ENCODE measurements around the gene ADGRF3. TPM values are rescaled to one million over a fixed set of nuclear protein-coding genes. Genes with fewer than 3 reads are reported as not detected.

Gene ADGRF3
- total and polyA plus RNA-seq, 10 of the 15 experiments (the other 5 are each of a cell fraction or from before 2014, with no cell fraction given) = 0.03 to 3.1 (median 0.84) TPM

DNA sequence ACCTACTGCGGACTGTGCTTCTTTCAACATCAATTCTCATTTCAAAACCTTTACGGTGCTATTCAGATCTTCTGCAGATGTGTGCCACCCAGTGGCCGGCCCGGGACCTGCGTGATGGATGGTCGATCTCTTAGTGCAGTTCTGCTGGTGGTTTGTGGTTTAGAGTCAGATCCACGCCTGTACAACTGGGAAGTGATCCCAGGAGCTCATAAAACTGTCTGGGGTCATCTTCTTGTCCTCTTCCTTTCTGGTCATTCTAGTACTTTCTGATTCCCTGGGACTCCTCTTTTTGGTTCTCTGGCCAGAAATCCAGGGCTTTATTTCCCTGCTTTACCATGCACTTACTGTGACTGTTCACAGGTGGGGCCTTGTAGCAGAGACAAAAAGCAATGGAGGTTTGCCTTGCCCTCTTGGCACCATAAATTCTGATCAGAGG, 16.5 kb downstream of the ADGRF3 start (continued):
- TF ChIP-seq, protein P1, sequence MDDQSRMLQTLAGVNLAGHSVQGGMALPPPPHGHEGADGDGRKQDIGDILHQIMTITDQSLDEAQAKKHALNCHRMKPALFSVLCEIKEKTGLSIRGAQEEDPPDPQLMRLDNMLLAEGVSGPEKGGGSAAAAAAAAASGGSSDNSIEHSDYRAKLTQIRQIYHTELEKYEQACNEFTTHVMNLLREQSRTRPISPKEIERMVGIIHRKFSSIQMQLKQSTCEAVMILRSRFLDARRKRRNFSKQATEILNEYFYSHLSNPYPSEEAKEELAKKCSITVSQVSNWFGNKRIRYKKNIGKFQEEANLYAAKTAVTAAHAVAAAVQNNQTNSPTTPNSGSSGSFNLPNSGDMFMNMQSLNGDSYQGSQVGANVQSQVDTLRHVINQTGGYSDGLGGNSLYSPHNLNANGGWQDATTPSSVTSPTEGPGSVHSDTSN (IDR thresholded peaks at IDR 0.05; ENCODE audit: insufficient replicate concordance, low read depth, low read length) = no peak
- TF ChIP-seq RUNX3 (IDR thresholded peaks at IDR 0.05; ENCODE audit: low read length) = peak; percentile 86
- TF ChIP-seq, protein P2, sequence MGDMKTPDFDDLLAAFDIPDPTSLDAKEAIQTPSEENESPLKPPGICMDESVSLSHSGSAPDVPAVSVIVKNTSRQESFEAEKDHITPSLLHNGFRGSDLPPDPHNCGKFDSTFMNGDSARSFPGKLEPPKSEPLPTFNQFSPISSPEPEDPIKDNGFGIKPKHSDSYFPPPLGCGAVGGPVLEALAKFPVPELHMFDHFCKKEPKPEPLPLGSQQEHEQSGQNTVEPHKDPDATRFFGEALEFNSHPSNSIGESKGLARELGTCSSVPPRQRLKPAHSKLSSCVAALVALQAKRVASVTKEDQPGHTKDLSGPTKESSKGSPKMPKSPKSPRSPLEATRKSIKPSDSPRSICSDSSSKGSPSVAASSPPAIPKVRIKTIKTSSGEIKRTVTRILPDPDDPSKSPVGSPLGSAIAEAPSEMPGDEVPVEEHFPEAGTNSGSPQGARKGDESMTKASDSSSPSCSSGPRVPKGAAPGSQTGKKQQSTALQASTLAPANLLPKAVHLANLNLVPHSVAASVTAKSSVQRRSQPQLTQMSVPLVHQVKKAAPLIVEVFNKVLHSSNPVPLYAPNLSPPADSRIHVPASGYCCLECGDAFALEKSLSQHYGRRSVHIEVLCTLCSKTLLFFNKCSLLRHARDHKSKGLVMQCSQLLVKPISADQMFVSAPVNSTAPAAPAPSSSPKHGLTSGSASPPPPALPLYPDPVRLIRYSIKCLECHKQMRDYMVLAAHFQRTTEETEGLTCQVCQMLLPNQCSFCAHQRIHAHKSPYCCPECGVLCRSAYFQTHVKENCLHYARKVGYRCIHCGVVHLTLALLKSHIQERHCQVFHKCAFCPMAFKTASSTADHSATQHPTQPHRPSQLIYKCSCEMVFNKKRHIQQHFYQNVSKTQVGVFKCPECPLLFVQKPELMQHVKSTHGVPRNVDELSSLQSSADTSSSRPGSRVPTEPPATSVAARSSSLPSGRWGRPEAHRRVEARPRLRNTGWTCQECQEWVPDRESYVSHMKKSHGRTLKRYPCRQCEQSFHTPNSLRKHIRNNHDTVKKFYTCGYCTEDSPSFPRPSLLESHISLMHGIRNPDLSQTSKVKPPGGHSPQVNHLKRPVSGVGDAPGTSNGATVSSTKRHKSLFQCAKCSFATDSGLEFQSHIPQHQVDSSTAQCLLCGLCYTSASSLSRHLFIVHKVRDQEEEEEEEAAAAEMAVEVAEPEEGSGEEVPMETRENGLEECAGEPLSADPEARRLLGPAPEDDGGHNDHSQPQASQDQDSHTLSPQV (IDR thresholded peaks at IDR 0.05) = no peak
- TF ChIP-seq RFX5 (IDR thresholded peaks at IDR 0.05; ENCODE audit: low read depth, low read length) = no peak
- TF ChIP-seq SRF (IDR thresholded peaks at IDR 0.05; ENCODE audit: low read depth in 2 of 2, low read length in 2 of 2) = no peak
- TF ChIP-seq, protein P3, sequence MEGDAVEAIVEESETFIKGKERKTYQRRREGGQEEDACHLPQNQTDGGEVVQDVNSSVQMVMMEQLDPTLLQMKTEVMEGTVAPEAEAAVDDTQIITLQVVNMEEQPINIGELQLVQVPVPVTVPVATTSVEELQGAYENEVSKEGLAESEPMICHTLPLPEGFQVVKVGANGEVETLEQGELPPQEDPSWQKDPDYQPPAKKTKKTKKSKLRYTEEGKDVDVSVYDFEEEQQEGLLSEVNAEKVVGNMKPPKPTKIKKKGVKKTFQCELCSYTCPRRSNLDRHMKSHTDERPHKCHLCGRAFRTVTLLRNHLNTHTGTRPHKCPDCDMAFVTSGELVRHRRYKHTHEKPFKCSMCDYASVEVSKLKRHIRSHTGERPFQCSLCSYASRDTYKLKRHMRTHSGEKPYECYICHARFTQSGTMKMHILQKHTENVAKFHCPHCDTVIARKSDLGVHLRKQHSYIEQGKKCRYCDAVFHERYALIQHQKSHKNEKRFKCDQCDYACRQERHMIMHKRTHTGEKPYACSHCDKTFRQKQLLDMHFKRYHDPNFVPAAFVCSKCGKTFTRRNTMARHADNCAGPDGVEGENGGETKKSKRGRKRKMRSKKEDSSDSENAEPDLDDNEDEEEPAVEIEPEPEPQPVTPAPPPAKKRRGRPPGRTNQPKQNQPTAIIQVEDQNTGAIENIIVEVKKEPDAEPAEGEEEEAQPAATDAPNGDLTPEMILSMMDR (IDR thresholded peaks at IDR 0.05 in 2 of 3, conservative IDR thresholded peaks at IDR 0.05 in 1 of 3; ENCODE audit: control insufficient read depth in 2 of 3, extremely low read depth in 1 of 3, insufficient read depth in 1 of 3, low read depth in 3 of 3, low read length in 3 of 3) = peak; percentile 91 to 96 (median 92)
- no peak for TF ChIP-seq TCF3 (IDR thresholded peaks at IDR 0.05; ENCODE audit: borderline replicate concordance, insufficient read depth, low read depth, low read length)
- TF ChIP-seq HDAC2 (IDR thresholded peaks at IDR 0.05) = no peak
- no peak for TF ChIP-seq ESRRA (IDR thresholded peaks at IDR 0.05; ENCODE audit: low read length)
- peak; percentile 77; the same call in 1 of the 2 replicates for TF ChIP-seq SMARCA5 (IDR thresholded peaks at IDR 0.05)
- no peak for TF ChIP-seq POLR2AphosphoS5 (IDR thresholded peaks at IDR 0.05; ENCODE audit: low read length)
- TF ChIP-seq BCL11A (IDR thresholded peaks at IDR 0.05; ENCODE audit: low read depth, low read length) = no peak
- no peak for TF ChIP-seq SIN3A (IDR thresholded peaks at IDR 0.05; ENCODE audit: low read depth, low read length)
- no peak for TF ChIP-seq E4F1 (IDR thresholded peaks at IDR 0.05; ENCODE audit: borderline replicate concordance, partially characterized antibody)
- no peak for TF ChIP-seq TAF1 (IDR thresholded peaks at IDR 0.05; ENCODE audit: borderline replicate concordance, low read depth, low read length)
- TF ChIP-seq IKZF1 (conservative IDR thresholded peaks at IDR 0.05) = no peak
- TF ChIP-seq CHD1 (IDR thresholded peaks at IDR 0.05; ENCODE audit: low read depth, low read length) = no peak
- TF ChIP-seq, protein P4, sequence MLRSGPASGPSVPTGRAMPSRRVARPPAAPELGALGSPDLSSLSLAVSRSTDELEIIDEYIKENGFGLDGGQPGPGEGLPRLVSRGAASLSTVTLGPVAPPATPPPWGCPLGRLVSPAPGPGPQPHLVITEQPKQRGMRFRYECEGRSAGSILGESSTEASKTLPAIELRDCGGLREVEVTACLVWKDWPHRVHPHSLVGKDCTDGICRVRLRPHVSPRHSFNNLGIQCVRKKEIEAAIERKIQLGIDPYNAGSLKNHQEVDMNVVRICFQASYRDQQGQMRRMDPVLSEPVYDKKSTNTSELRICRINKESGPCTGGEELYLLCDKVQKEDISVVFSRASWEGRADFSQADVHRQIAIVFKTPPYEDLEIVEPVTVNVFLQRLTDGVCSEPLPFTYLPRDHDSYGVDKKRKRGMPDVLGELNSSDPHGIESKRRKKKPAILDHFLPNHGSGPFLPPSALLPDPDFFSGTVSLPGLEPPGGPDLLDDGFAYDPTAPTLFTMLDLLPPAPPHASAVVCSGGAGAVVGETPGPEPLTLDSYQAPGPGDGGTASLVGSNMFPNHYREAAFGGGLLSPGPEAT (IDR thresholded peaks at IDR 0.05; ENCODE audit: low read depth) = no peak
- peak; percentile 79; the same call in 1 of the 2 replicates for TF ChIP-seq CBFB (IDR thresholded peaks at IDR 0.05; ENCODE audit: low read depth)
- TF ChIP-seq STAT3 (IDR thresholded peaks at IDR 0.05; ENCODE audit: low read depth, low read length) = no peak
- TF ChIP-seq JUNB (IDR thresholded peaks at IDR 0.05) = no peak

Measured in GM12878 (cell line).